Neural crest cell (in vitro differentiated cells): ENCODE measurements around the gene ZNF30. TPM values are rescaled to one million over a fixed set of nuclear protein-coding genes. Genes with fewer than 3 reads are reported as not detected.
"Not testable (repeated sequence)": the region's sequence is repeated elsewhere in the genome, so short reads cannot be mapped to it uniquely, and the experiment has no call there.

ENCODE experiments used
- DNase-seq: peaks from one replicate; pipeline ENCODE4 v3.0.0; 2021; ENCODE audit warnings: low read depth, mixed read lengths, low spot score
- H3K27ac Mint-ChIP-seq: one replicate; pipeline ENCODE4 v1.8.0; 2021; ENCODE audit warnings: mild to moderate bottlenecking, mixed read lengths; ENCODE audit not compliant: unreplicated experiment
- H3K27me3 Mint-ChIP-seq: 2 replicates; pipeline ENCODE4 v1.8.0; 2021; ENCODE audit warnings: low read depth, mild to moderate bottlenecking, mixed read lengths
- H3K36me3 Mint-ChIP-seq: 2 replicates; pipeline ENCODE4 v1.8.0; 2021; ENCODE audit warnings: low read depth, mild to moderate bottlenecking, mixed read lengths
- H3K4me1 Mint-ChIP-seq: 2 replicates; pipeline ENCODE4 v1.8.0; 2021; ENCODE audit warnings: mixed read lengths
- H3K4me3 Mint-ChIP-seq: one replicate; pipeline ENCODE4 v1.8.0; 2021; ENCODE audit warnings: mild to moderate bottlenecking, mixed read lengths
- H3K9me3 Mint-ChIP-seq: 2 replicates; pipeline ENCODE4 v1.8.0; 2021; ENCODE audit warnings: mixed read lengths
- total RNA-seq: library from RNA; stranded (reverse); gene quantifications from 2 replicates; pipeline ENCODE4 v1.2.1, GENCODE V29; 2021
- TF ChIP-seq, protein P1 (sequence below): fragments of 200-600 bp; sonication (generic); conservative IDR thresholded peaks from 2 replicates; pipeline ENCODE4 v1.5.0; 2021; ENCODE audit warnings: antibody characterized with exemption, mild to moderate bottlenecking

Gene ZNF30
- total RNA-seq, 1 donor from 2014 or later, result 7.2 TPM

- Mint-ChIP-seq H3K36me3 (no peaks in the 10 kb centered on the region), H3K27me3 (peaks cover 2% of the 10 kb centered on the region), H3K4me1 (peaks cover 3% of the 10 kb centered on the region), H3K4me3 (no peak overlapping the region), H3K9me3 (no peaks in the 10 kb centered on the region), H3K27ac (no peak overlapping the region)
- TF ChIP-seq, protein P1, sequence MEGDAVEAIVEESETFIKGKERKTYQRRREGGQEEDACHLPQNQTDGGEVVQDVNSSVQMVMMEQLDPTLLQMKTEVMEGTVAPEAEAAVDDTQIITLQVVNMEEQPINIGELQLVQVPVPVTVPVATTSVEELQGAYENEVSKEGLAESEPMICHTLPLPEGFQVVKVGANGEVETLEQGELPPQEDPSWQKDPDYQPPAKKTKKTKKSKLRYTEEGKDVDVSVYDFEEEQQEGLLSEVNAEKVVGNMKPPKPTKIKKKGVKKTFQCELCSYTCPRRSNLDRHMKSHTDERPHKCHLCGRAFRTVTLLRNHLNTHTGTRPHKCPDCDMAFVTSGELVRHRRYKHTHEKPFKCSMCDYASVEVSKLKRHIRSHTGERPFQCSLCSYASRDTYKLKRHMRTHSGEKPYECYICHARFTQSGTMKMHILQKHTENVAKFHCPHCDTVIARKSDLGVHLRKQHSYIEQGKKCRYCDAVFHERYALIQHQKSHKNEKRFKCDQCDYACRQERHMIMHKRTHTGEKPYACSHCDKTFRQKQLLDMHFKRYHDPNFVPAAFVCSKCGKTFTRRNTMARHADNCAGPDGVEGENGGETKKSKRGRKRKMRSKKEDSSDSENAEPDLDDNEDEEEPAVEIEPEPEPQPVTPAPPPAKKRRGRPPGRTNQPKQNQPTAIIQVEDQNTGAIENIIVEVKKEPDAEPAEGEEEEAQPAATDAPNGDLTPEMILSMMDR, result no peak
- DNase-seq, result no peak
These were observed 64.0 kb downstream of the ZNF30 start for GRCh38 chr19:34990578-34991192.

DNA sequence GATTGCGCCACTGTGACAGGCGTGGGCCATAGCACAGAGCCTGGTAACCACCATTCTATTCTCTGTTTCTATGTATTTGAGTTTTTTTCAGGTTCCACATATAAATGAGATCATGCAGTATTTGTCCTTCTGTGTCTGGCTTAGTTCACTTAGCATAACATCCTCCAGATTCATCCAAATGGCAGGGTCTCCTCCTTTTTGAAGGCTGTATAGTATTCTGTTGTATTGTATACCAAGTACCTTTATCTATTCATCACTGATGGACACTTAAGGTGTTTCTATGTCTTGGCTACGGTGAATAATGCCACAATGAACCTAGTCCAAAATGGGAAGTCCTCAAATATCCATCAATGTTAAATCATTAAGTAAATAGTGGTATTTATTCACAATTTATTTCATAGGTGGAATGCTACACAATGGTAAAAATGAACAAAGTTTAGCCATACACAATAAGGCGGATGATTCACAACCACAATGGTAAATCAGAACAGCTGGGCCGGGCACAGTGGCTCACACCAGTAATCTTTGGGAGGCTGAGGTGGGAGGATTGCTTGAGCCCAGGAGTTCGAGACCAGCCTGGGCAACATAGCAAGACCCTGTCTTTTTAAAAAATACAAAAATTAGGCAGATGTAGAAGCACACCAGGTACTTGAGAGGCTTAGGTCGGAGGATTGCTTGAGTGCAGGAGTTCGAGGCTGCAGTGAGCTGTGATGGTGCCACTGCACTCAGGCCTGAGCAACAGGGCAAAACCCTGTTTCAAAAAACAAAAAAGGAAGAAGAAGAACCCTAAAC lies 65.0 kb downstream of the ZNF30 start:
- H3K36me3 Mint-ChIP-seq, result no peaks in the 10 kb centered on the region
- H3K27ac Mint-ChIP-seq, result no peak overlapping the region
- TF ChIP-seq, protein P1, result no peak
- peaks cover 2% of the 10 kb centered on the region for H3K27me3 Mint-ChIP-seq
- no peak for DNase-seq
- no peaks in the 10 kb centered on the region for H3K4me1 Mint-ChIP-seq
- H3K9me3 Mint-ChIP-seq, result no peaks in the 10 kb centered on the region
- H3K4me3 Mint-ChIP-seq, result no peak overlapping the region

DNA sequence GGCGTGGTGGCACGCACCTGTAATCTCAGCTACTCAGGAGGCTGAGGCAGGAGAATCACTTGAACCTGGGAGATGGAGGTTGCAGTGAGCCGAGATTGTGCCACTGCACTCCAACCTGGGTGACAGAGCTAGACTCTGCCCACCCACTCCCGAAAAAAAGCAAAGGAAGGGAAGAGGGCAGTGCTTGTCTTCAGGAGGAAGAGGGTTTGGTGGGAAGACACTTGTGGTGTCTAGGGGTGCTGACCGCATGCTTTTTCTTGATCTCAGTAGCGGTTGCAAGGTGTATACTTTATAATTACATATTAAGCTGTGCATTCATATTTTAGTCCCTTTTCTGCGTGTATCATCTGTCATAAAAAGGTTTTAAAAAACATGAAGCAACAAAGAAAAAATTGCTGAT lies 65.9 kb downstream of the ZNF30 start:
- H3K9me3 Mint-ChIP-seq, H3K36me3 Mint-ChIP-seq, H3K4me3 Mint-ChIP-seq, DNase-seq, H3K27ac Mint-ChIP-seq, H3K27me3 Mint-ChIP-seq, H3K4me1 Mint-ChIP-seq: not testable (repeated sequence)

DNA sequence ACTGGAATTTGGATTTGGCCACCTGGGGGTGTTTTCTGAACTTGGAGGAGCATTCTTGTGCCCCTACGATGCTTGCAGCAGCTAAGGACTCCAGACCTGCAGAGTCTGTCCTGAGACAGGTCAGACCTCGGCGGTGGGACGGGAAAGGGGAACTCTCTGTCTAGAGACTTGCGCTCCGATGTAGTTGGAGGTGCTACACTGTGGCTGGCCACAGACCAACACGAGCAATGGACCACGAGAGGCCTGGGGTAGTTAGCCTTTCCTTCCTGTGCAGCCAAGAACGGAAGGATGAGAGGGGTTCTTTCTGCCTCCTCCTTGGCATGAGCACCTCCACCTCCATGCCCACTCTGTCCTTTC lies 67.6 kb downstream of the ZNF30 start:
- H3K9me3 Mint-ChIP-seq, result no peaks in the 10 kb centered on the region
- H3K36me3 Mint-ChIP-seq, result no peaks in the 10 kb centered on the region
- H3K4me1 Mint-ChIP-seq, result peaks cover 15% of the 10 kb centered on the region
- H3K27ac Mint-ChIP-seq, result no peak overlapping the region
- H3K27me3 Mint-ChIP-seq, result peaks cover 2% of the 10 kb centered on the region
- TF ChIP-seq, protein P1, result no peak
- H3K4me3 Mint-ChIP-seq, result no peak overlapping the region
- DNase-seq, result no peak

Other genes starting within 250 kb of the ZNF30 start
- gene SCGB2B2, start 249.7 kb upstream of the ZNF30 start, total RNA-seq, result 0.45 TPM in 1 of 2 replicates, not detected in the other
- gene ZNF302, start 249.2 kb upstream of the ZNF30 start, total RNA-seq, result 36.7 and 37.0 TPM in 2 replicates
- 6.3 and 8.0 TPM in 2 replicates for gene ZNF181, start 192.7 kb upstream of the ZNF30 start, total RNA-seq
- gene ZNF599, start 153.7 kb upstream of the ZNF30 start, total RNA-seq, result 8.6 and 10.1 TPM in 2 replicates
- 7.5 and 8.1 TPM in 2 replicates for gene ZNF792, start 37.3 kb downstream of the ZNF30 start, total RNA-seq
- 100 and 103 TPM in 2 replicates for gene GRAMD1A, start 73.4 kb downstream of the ZNF30 start, total RNA-seq
- gene SCN1B, start 103.6 kb downstream of the ZNF30 start, total RNA-seq, result 1.7 and 1.9 TPM in 2 replicates
- 0.26 and 0.27 TPM in 2 replicates for gene HPN, start 114.8 kb downstream of the ZNF30 start, total RNA-seq
- gene FXYD3, start 188.9 kb downstream of the ZNF30 start, total RNA-seq, result 2.5 and 2.8 TPM in 2 replicates
- gene LGI4, start 208.2 kb downstream of the ZNF30 start, total RNA-seq, result 15.9 and 16.1 TPM in 2 replicates
- 4.2 and 6.5 TPM in 2 replicates for gene FXYD1, start 211.9 kb downstream of the ZNF30 start, total RNA-seq
- 1.1 and 1.4 TPM in 2 replicates for gene FXYD7, start 216.4 kb downstream of the ZNF30 start, total RNA-seq
- 13.3 and 17.0 TPM in 2 replicates for gene FXYD5, start 227.8 kb downstream of the ZNF30 start, total RNA-seq